Suprapubic skin (tissue), 4 donors: ENCODE results near the gene UBTD1.

Experiments
- POLR2A ChIP-seq, 2 donors: fragments of 450-650 bp; IDR thresholded peaks; one replicate each; pipeline ENCODE4 v1.6.1; 2017; ENCODE audit warnings: antibody characterized with exemption in 2 of 2, mild to moderate bottlenecking in 2 of 2, moderate library complexity in 2 of 2
- POLR2AphosphoS5 ChIP-seq, 3 donors: sonication (generic); formaldehyde crosslinking; IDR thresholded peaks; one replicate each; pipeline ENCODE4 v1.6.1; 2017; ENCODE audit warnings: antibody characterized with exemption in 3 of 3
- TF ChIP-seq, protein P1 (sequence below), 2 donors: fragments of 200-600 bp in 1 of 2; fragments of 450-650 bp in 1 of 2; sonication (generic) in 1 of 2; IDR thresholded peaks; one replicate each; pipeline ENCODE4 v1.5.1; 2016 to 2019; ENCODE audit warnings: antibody characterized with exemption in 2 of 2, mild to moderate bottlenecking in 1 of 2, moderate library complexity in 1 of 2

DNA sequence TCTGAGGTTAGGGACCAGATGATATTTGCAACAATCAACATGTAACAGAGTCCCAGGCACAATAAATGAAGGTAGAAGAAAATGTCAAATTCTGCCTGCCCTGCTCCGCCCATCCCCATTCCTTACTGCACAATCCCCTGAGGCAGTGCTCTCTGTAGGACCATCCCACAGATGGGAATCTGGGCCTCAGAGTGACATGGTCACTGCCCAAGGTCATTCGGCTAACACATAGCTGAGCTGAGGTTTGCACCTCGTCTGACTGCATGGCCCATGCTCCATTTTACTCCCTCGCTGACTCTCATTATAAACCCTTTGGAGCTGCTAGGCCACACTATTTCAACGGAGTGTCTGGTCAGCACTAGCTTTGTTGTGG is 86.7 kb downstream of the UBTD1 start:
- TF ChIP-seq POLR2A (IDR thresholded peaks at IDR 0.05) (no peak), POLR2AphosphoS5 (IDR thresholded peaks at IDR 0.05) (no peak)
- TF ChIP-seq, protein P1, sequence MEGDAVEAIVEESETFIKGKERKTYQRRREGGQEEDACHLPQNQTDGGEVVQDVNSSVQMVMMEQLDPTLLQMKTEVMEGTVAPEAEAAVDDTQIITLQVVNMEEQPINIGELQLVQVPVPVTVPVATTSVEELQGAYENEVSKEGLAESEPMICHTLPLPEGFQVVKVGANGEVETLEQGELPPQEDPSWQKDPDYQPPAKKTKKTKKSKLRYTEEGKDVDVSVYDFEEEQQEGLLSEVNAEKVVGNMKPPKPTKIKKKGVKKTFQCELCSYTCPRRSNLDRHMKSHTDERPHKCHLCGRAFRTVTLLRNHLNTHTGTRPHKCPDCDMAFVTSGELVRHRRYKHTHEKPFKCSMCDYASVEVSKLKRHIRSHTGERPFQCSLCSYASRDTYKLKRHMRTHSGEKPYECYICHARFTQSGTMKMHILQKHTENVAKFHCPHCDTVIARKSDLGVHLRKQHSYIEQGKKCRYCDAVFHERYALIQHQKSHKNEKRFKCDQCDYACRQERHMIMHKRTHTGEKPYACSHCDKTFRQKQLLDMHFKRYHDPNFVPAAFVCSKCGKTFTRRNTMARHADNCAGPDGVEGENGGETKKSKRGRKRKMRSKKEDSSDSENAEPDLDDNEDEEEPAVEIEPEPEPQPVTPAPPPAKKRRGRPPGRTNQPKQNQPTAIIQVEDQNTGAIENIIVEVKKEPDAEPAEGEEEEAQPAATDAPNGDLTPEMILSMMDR (IDR thresholded peaks at IDR 0.05), result no peak
